HUES6 (cell line): ENCODE measurements around the gene DGKZ.

Experiments used
- H3K27ac ChIP-seq: 2 replicates; pipeline ENCODE4 v1.7.0; 2013; ENCODE audit warnings: low read depth, mild to moderate bottlenecking, low read length, inconsistent platforms
- H3K27me3 ChIP-seq: 2 replicates; pipeline ENCODE4 v1.6.1; 2013; ENCODE audit warnings: low read length; ENCODE audit not compliant: control insufficient read depth, insufficient read depth
- H3K36me3 ChIP-seq: 2 replicates; pipeline ENCODE4 v1.6.1; 2013; ENCODE audit warnings: low read length; ENCODE audit not compliant: control insufficient read depth, insufficient read depth
- H3K4me1 ChIP-seq: 2 replicates; pipeline ENCODE4 v1.6.1; 2013; ENCODE audit warnings: low read length; ENCODE audit not compliant: control insufficient read depth, insufficient read depth
- H3K4me3 ChIP-seq: 2 replicates; pipeline ENCODE4 v1.5.1; 2013; ENCODE audit warnings: low read depth, low read length
- H3K9ac ChIP-seq: one replicate; pipeline ENCODE4 v1.6.1; 2013; ENCODE audit warnings: mild to moderate bottlenecking, low read length
- H3K9me3 ChIP-seq: 2 replicates; pipeline ENCODE4 v1.6.1; 2013; ENCODE audit warnings: low read depth, low read length; ENCODE audit not compliant: control insufficient read depth, insufficient read depth

Gene DGKZ

GRCh38 chr11:46330154-46330553, 17.1 kb upstream of the DGKZ start:
- Histone ChIP-seq H3K9me3 (no peaks in the 10 kb centered on the region), H3K4me1 (peaks cover 28% of the 10 kb centered on the region), H3K27me3 (peaks cover 59% of the 10 kb centered on the region), H3K36me3 (no peaks in the 10 kb centered on the region), H3K27ac (no peak overlapping the region), H3K9ac (no peak overlapping the region), H3K4me3 (no peak overlapping the region)

- Histone ChIP-seq H3K9me3 (no peaks in the 10 kb centered on the region), H3K36me3 (no peaks in the 10 kb centered on the region), H3K4me3 (no peak overlapping the region), H3K4me1 (peaks cover 33% of the 10 kb centered on the region), H3K27ac (no peak overlapping the region), H3K9ac (no peak overlapping the region), H3K27me3 (peaks cover 63% of the 10 kb centered on the region)
Measured at GRCh38 chr11:46330563-46331281, 16.5 kb upstream of the DGKZ start.

- H3K4me1 ChIP-seq, result peaks cover 40% of the 10 kb centered on the region
- H3K9me3 ChIP-seq, result no peaks in the 10 kb centered on the region
- H3K36me3 ChIP-seq, result no peaks in the 10 kb centered on the region
- H3K27me3 ChIP-seq, result peaks cover 66% of the 10 kb centered on the region
- H3K27ac ChIP-seq, result no peak overlapping the region
- no peak overlapping the region for H3K4me3 ChIP-seq
- H3K9ac ChIP-seq, result no peak overlapping the region
Measured at GRCh38 chr11:46331282-46331984, 15.8 kb upstream of the DGKZ start.

- no peak overlapping the region for H3K27ac ChIP-seq
- H3K4me1 ChIP-seq, result peaks cover 46% of the 10 kb centered on the region
- H3K9ac ChIP-seq, result no peak overlapping the region
Measured at GRCh38 chr11:46332093-46332567, 15.1 kb upstream of the DGKZ start.

GRCh38 chr11:46332568-46333393, 14.5 kb upstream of the DGKZ start:
- Histone ChIP-seq H3K4me1 (peaks cover 50% of the 10 kb centered on the region), H3K36me3 (no peaks in the 10 kb centered on the region), H3K27me3 (peaks cover 66% of the 10 kb centered on the region), H3K9me3 (no peaks in the 10 kb centered on the region), H3K9ac (peak overlapping the region; percentile 39), H3K27ac (no peak overlapping the region), H3K4me3 (peak overlapping the region; percentile 70)

More at GRCh38 chr11:46332093-46332567, 15.1 kb upstream of the DGKZ start:
- Histone ChIP-seq H3K36me3 (no peaks in the 10 kb centered on the region), H3K27me3 (peaks cover 66% of the 10 kb centered on the region), H3K9me3 (no peaks in the 10 kb centered on the region), H3K4me3 (peak overlapping the region; percentile 70)

- peak overlapping the region; percentile 70 for H3K4me3 ChIP-seq
- no peak overlapping the region for H3K27ac ChIP-seq
- H3K9ac ChIP-seq, result peak overlapping the region; percentile 39
- peaks cover 66% of the 10 kb centered on the region for H3K27me3 ChIP-seq
- H3K9me3 ChIP-seq, result no peaks in the 10 kb centered on the region
- H3K4me1 ChIP-seq, result peaks cover 56% of the 10 kb centered on the region
- H3K36me3 ChIP-seq, result no peaks in the 10 kb centered on the region
Measured at GRCh38 chr11:46333394-46333947, 13.8 kb upstream of the DGKZ start.

- Histone ChIP-seq H3K9me3 (no peaks in the 10 kb centered on the region), H3K36me3 (no peaks in the 10 kb centered on the region), H3K27ac (no peak overlapping the region), H3K4me1 (peaks cover 60% of the 10 kb centered on the region), H3K9ac (no peak overlapping the region), H3K27me3 (peaks cover 66% of the 10 kb centered on the region), H3K4me3 (no peak overlapping the region)
Measured at GRCh38 chr11:46334211-46334610, 13.1 kb upstream of the DGKZ start.

GRCh38 chr11:46335271-46335670, 12.0 kb upstream of the DGKZ start:
- Histone ChIP-seq H3K27ac (no peak overlapping the region), H3K27me3 (peaks cover 55% of the 10 kb centered on the region), H3K9ac (no peak overlapping the region), H3K9me3 (no peaks in the 10 kb centered on the region), H3K36me3 (no peaks in the 10 kb centered on the region), H3K4me1 (peaks cover 66% of the 10 kb centered on the region), H3K4me3 (no peak overlapping the region)

GRCh38 chr11:46335890-46336562, 11.2 kb upstream of the DGKZ start:
- Histone ChIP-seq H3K27me3 (peaks cover 48% of the 10 kb centered on the region), H3K4me1 (peaks cover 64% of the 10 kb centered on the region), H3K36me3 (no peaks in the 10 kb centered on the region), H3K4me3 (no peak overlapping the region), H3K27ac (no peak overlapping the region), H3K9me3 (no peaks in the 10 kb centered on the region), H3K9ac (no peak overlapping the region)

GRCh38 chr11:46336563-46337180, 10.6 kb upstream of the DGKZ start:
- Histone ChIP-seq H3K27me3 (peaks cover 41% of the 10 kb centered on the region), H3K27ac (no peak overlapping the region), H3K9me3 (no peaks in the 10 kb centered on the region), H3K4me1 (peaks cover 65% of the 10 kb centered on the region), H3K9ac (no peak overlapping the region), H3K4me3 (no peak overlapping the region), H3K36me3 (no peaks in the 10 kb centered on the region)
